GM12878 (cell line): ENCODE results near the gene RREB1.

ENCODE experiments used
- SMC3 ChIP-seq: IDR thresholded peaks from 2 replicates; pipeline ENCODE4 v1.6.1; 2011; ENCODE audit warnings: low read length, improper control_type of control experiment, borderline replicate concordance
- TF ChIP-seq, protein P1 (sequence below), 3 experiments: IDR thresholded peaks in 2 of 3; conservative IDR thresholded peaks in 1 of 3; 2 replicates each; pipeline ENCODE4 v1.5.1; 2011; ENCODE audit warnings: low read depth in 3 of 3, low read length in 3 of 3, mild to moderate bottlenecking in 3 of 3, control low read depth in 2 of 3, moderate library complexity in 2 of 3, inconsistent platforms in 1 of 3, mixed read lengths in 1 of 3; ENCODE audit not compliant: control insufficient read depth in 2 of 3, insufficient read depth in 1 of 3; ENCODE audit errors: extremely low read depth in 1 of 3
- TF ChIP-seq, protein P2 (sequence below): IDR thresholded peaks from 2 replicates; pipeline ENCODE4 v1.6.1; 2011; ENCODE audit warnings: low read depth, mild to moderate bottlenecking, low read length, moderate library complexity, borderline replicate concordance; ENCODE audit errors: extremely low read depth

DNA sequence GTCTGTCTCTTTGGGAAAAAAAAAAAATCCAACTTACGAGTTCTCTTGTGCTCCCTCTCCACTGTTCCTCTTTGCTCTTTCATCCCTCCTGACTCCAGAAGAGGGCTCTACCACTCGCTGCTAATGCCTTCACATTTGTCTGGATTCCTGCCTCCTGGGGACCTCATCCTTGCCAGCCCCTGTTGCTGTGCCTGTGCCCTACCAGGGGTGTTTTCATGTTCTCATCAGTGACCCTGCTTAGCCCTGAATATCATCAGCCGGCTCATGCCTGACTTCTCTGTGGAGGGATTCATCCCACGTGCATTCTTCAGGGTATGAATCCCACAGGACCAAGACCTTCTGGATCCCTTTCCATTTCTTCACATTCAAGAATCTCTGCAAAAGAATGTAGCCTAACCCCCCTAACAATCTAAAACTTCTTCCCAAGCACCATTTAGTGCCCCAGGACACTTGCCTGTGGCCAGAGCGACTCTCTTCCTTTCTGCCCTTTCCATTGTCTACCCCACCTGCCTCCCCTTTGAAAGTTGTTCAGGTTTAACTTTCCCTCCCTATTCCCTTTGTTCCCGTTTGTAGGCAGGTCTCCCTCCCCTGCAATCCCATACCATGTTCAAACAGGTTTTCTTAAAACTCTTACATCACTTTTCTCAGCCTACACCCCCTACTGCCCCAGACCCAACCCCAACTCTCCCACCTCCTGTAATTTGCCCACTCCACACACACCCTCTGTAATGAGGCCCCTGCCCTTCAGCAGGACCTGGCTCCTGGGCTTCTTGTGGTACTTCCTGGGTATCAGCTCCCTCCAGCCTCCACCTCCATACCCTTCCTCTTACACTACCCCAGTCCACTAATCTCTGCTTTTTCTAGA lies 50.2 kb downstream of the RREB1 start:
- no peak for TF ChIP-seq SMC3
- TF ChIP-seq, protein P1, sequence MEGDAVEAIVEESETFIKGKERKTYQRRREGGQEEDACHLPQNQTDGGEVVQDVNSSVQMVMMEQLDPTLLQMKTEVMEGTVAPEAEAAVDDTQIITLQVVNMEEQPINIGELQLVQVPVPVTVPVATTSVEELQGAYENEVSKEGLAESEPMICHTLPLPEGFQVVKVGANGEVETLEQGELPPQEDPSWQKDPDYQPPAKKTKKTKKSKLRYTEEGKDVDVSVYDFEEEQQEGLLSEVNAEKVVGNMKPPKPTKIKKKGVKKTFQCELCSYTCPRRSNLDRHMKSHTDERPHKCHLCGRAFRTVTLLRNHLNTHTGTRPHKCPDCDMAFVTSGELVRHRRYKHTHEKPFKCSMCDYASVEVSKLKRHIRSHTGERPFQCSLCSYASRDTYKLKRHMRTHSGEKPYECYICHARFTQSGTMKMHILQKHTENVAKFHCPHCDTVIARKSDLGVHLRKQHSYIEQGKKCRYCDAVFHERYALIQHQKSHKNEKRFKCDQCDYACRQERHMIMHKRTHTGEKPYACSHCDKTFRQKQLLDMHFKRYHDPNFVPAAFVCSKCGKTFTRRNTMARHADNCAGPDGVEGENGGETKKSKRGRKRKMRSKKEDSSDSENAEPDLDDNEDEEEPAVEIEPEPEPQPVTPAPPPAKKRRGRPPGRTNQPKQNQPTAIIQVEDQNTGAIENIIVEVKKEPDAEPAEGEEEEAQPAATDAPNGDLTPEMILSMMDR (IDR thresholded peaks at IDR 0.05 in 2 of 3, conservative IDR thresholded peaks at IDR 0.05 in 1 of 3; ENCODE audit: control insufficient read depth in 2 of 3, extremely low read depth in 1 of 3, insufficient read depth in 1 of 3, low read depth in 3 of 3, low read length in 3 of 3) = no peak
- TF ChIP-seq, protein P2, sequence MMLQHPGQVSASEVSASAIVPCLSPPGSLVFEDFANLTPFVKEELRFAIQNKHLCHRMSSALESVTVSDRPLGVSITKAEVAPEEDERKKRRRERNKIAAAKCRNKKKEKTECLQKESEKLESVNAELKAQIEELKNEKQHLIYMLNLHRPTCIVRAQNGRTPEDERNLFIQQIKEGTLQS = no peak
